NCI-H2196 treated with DMSO at 0.1 percent for 48 hours (cell line): ENCODE results near the gene CELF2.
"Not testable (repeated sequence)": the region's sequence is repeated elsewhere in the genome, so short reads cannot be mapped to it uniquely, and the experiment has no call there.

ENCODE experiments used
- DNase-seq: peaks from one replicate; lab custom pipeline; 2025; ENCODE audit not compliant: unreplicated experiment; lab: John Stamatoyannopoulos, UW

Gene CELF2

DNA sequence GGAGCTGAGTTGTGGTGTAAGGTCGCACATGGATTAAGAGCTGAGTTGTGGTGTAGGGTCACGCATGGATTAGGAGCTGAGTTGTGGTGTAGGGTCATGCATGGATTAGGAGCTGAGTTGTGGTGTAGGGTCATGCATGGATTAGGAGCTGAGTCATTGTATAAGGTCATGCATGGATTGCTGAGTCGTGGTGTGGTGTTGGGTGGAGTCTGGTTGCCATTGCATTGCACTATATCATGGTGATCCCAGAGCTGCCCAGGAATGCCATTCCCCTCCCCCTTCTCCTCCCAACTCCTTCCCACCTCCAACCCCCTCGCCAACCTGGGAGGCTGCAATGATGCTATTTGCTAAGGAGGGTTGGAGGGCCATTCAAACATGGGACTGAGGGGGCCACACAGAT is 349.2 kb downstream of the CELF2 start:
- DNase-seq: not testable (repeated sequence)

DNA sequence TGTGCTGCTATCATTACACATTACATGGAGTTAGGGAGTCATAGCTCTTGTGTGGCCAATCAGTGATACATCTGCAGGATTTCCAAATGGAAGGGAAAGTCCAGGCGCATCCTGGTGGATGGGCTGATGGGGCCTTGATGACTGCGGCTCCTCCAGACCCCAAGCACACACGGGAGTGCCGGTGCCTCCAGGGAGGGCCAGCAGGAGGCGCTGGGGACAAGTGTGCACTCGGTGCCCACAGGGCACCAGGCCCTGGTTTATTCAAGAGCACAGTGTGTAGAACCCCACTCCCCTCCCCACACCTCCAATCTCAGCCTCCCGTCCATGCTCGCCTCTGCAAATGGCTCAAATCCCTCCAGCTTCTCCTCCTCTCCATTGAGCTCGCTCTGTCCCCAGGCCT is 349.8 kb downstream of the CELF2 start:
- DNase-seq: no peak

DNA sequence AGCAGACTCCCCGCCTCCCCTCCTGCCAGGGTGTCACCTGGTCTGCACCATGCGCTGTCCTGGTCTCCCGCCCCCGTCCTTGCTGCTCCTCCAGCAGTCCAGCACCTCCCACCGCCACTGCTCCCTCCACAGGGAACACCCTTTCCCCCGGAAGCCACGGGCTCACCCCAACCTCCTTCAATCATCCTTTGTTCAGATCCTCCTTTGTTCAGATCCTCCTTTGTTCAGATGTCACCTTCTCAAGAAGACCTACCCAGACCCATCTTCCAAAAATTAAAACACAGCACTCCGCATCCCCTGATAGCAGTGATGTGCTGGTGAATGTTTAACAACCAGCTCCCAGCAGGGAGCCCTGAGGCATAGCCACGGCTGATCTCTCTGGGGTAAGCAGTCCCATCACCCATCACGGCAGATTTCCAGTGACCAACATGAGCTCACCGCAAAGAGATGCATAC is 356.1 kb downstream of the CELF2 start:
- no peak for DNase-seq

- DNase-seq: no peak
Observed at GRCh38 chr10:11377267-11377666, 359.6 kb downstream of the CELF2 start.

- no peak for DNase-seq
Observed at GRCh38 chr10:11378835-11379234, 361.2 kb downstream of the CELF2 start.

- DNase-seq: no peak
Observed at GRCh38 chr10:11379771-11380170, 362.1 kb downstream of the CELF2 start.

GRCh38 chr10:11381023-11381422 is 363.4 kb downstream of the CELF2 start:
- DNase-seq: no peak

GRCh38 chr10:11381511-11381910 is 363.8 kb downstream of the CELF2 start:
- no peak for DNase-seq

DNA sequence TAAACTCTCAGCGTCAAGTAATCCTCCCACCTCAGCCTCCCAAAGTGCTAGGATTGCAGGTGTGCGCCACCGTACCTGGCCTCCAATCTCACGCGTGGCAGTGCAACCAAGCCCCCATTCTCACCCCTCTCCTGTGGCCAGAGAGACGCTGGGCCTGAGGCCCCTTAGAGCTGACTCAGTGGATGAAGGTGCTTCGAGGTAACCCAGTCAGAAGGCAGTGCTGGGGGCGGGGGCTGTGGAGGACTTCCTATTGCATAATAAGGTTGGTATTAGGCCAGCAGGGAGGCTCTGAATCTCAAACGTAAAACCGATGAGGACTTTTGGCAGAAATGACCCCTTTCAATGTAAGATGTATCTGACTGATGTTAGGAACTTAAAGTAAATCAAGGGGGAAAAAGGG is 364.5 kb downstream of the CELF2 start:
- DNase-seq: no peak

- no peak for DNase-seq
Observed at GRCh38 chr10:11386044-11386443, 368.4 kb downstream of the CELF2 start.
